ENCODE results near the gene HM13. TPM values are rescaled to one million over a fixed set of nuclear protein-coding genes. Genes with fewer than 3 reads are reported as not detected.

Gene HM13
- total and polyA plus RNA-seq, 9 of the 15 experiments (the other 6 are each of a cell fraction or from before 2014, with no cell fraction given), result 7.7 to 136 (median 74.5) TPM

- TF ChIP-seq ZBTB33 (CRISPR knock-in tag; IDR thresholded peaks at IDR 0.05), result peak; percentile 45
- TF ChIP-seq ZNF354B (CRISPR knock-in tag; IDR thresholded peaks at IDR 0.05), result no peak
- 0 out of 2 replicates have a peak, but pooled peaks have one; percentile 64 for TF ChIP-seq NKRF (IDR thresholded peaks at IDR 0.05; ENCODE audit: borderline replicate concordance)
- TF ChIP-seq GABPB1 (CRISPR knock-in tag; IDR thresholded peaks at IDR 0.05), result peak; percentile 59
- peak; percentile 68 for TF ChIP-seq CBFA2T3 (IDR thresholded peaks at IDR 0.05)
- peak; percentile 91 for TF ChIP-seq EGR1 (conservative IDR thresholded peaks at IDR 0.05)
- peak; percentile 80 for TF ChIP-seq ETV1 (tag; conservative IDR thresholded peaks at IDR 0.05; ENCODE audit: low read depth)
- TF ChIP-seq POLR2A (conservative IDR thresholded peaks at IDR 0.05), result peak; percentile 83
- TF ChIP-seq SMC3 (conservative IDR thresholded peaks at IDR 0.05; ENCODE audit: insufficient read depth, low read depth, low read length), result 0 out of 2 replicates have a peak, but pooled peaks have one; percentile 13
- TF ChIP-seq HMG20A (CRISPR knock-in tag; conservative IDR thresholded peaks at IDR 0.05), result no peak
- TF ChIP-seq, protein P1, sequence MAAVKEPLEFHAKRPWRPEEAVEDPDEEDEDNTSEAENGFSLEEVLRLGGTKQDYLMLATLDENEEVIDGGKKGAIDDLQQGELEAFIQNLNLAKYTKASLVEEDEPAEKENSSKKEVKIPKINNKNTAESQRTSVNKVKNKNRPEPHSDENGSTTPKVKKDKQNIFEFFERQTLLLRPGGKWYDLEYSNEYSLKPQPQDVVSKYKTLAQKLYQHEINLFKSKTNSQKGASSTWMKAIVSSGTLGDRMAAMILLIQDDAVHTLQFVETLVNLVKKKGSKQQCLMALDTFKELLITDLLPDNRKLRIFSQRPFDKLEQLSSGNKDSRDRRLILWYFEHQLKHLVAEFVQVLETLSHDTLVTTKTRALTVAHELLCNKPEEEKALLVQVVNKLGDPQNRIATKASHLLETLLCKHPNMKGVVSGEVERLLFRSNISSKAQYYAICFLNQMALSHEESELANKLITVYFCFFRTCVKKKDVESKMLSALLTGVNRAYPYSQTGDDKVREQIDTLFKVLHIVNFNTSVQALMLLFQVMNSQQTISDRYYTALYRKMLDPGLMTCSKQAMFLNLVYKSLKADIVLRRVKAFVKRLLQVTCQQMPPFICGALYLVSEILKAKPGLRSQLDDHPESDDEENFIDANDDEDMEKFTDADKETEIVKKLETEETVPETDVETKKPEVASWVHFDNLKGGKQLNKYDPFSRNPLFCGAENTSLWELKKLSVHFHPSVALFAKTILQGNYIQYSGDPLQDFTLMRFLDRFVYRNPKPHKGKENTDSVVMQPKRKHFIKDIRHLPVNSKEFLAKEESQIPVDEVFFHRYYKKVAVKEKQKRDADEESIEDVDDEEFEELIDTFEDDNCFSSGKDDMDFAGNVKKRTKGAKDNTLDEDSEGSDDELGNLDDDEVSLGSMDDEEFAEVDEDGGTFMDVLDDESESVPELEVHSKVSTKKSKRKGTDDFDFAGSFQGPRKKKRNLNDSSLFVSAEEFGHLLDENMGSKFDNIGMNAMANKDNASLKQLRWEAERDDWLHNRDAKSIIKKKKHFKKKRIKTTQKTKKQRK (IDR thresholded peaks at IDR 0.05; ENCODE audit: borderline replicate concordance, low read depth, low read length), result no peak
- TF ChIP-seq NCOA4 (IDR thresholded peaks at IDR 0.05; ENCODE audit: partially characterized antibody), result no peak
- peak; percentile 98 for TF ChIP-seq JUND (IDR thresholded peaks at IDR 0.05; ENCODE audit: borderline replicate concordance, low read depth, low read length)
- TF ChIP-seq JUND (tag; IDR thresholded peaks at IDR 0.05; ENCODE audit: borderline replicate concordance, low read depth, low read length), result peak; percentile 94; the same call in 2 of the 3 replicates
- TF ChIP-seq, protein P2, sequence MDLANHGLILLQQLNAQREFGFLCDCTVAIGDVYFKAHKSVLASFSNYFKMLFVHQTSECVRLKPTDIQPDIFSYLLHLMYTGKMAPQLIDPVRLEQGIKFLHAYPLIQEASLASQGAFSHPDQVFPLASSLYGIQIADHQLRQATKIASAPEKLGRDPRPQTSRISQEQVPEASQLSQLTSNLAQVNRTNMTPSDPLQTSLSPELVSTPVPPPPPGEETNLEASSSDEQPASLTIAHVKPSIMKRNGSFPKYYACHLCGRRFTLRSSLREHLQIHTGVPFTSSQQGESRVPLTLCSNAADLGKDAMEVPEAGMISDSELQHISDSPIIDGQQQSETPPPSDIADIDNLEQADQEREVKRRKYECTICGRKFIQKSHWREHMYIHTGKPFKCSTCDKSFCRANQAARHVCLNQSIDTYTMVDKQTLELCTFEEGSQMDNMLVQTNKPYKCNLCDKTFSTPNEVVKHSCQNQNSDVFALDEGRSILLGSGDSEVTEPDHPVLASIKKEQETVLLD (IDR thresholded peaks at IDR 0.05), result peak; percentile 65; the same call in 1 of the 2 replicates
- no peak for TF ChIP-seq RBM25 (IDR thresholded peaks at IDR 0.05; ENCODE audit: low read depth, low read length, severe bottlenecking)
- no peak for TF ChIP-seq ZNF507 (tag; conservative IDR thresholded peaks at IDR 0.05)
- 0 out of 2 replicates have a peak, but pooled peaks have one; percentile 29 for TF ChIP-seq ELK3 (CRISPR knock-in tag; IDR thresholded peaks at IDR 0.05)
These were observed 58.7 kb downstream of the HM13 start (continued) for GRCh38 chr20:31572701-31573554.
